GM23248 (cell line): Measurements from ENCODE around the gene CD80.

Experiments used
- EZH2 ChIP-seq: fragments of 200-600 bp; sonication (generic); IDR thresholded peaks from 2 replicates; pipeline ENCODE4 v1.6.1; 2018; ENCODE audit warnings: antibody characterized with exemption, mild to moderate bottlenecking; ENCODE audit not compliant: insufficient read depth, poor library complexity, severe bottlenecking
- EZH2phosphoT487 ChIP-seq: fragments of 200-600 bp; sonication (generic); IDR thresholded peaks from 2 replicates; pipeline ENCODE4 v1.6.1; 2018; ENCODE audit warnings: antibody characterized with exemption, moderate library complexity, mild to moderate bottlenecking, low read depth; ENCODE audit not compliant: insufficient read depth

- no peak for TF ChIP-seq EZH2
- TF ChIP-seq EZH2phosphoT487, result no peak
These were observed 58.5 kb downstream of the CD80 start for GRCh38 chr3:119500901-119501300.
